Ramos (cell line): Measurements from ENCODE around the gene DDC.
"Not testable (repeated sequence)": the region's sequence is repeated elsewhere in the genome, so short reads cannot be mapped to it uniquely, and the experiment has no call there.

ENCODE experiments used
- in situ Hi-C: fragments of 300-500 bp; cut with MboI; formaldehyde crosslinking; loops from one replicate; pipeline ENCODE4 v1.14.3; 2022; ENCODE audit warnings: low sequenced_read_pairs; ENCODE audit not compliant: unreplicated experiment

DDC gene

DNA sequence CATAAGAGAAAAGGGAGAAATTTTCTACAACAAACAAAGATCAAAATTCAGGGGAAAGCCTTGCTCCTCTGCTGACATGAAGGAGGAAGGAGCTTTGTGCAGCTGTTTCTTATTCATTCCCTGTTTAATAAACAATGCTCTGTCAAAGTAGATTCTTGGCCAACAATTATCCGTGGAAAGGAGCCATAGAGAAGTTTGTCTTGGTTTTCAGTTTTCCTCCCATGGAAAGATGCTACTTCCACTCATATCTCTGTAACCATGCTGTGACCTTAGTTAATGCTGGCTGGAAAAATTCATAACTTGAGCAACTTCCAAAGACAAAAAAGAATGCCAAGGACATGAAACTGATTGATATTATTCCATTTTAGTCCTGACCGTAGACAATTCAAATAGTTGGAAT, 8.1 kb downstream of the DDC start:
- in situ Hi-C loops: no loop called here

DNA sequence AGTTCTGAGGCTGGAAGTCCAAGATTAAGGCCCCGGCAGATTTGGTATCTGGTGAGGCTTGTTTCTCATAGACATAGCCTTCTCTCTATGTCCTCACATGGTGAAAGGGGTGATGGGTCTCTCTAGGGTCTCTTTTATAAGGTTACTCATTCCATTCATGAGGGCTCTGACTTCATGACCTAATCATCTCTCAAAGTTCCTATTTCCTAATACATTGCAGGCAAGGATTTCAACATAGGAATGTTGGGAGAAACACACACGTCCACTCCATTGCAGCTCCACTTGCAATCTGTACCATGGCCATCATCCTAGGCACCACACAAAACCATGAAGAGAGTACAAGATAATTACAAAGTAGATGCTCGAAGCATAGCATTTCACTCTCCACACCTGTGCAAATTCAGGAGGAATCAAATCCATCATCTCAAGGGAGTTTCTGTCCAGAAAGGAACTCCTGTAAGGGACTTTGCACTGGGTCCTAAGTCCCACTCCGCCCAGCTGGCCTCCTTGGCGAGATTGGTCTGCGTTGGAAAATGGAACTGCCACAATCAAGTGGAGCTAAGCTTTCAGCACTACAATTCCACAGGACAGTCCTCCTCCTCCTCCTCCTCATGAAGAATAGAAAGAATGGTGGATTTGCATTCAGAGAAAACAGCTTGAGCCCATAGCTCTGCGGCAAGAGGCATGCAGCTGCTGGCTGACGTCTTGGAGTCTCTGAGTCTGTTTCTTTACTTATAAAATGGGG, 8.8 kb downstream of the DDC start:
- in situ Hi-C loops: no loop called here

GRCh38 chr7:50555594-50556140, 9.5 kb downstream of the DDC start:
- in situ Hi-C loops: no loop called here

DNA sequence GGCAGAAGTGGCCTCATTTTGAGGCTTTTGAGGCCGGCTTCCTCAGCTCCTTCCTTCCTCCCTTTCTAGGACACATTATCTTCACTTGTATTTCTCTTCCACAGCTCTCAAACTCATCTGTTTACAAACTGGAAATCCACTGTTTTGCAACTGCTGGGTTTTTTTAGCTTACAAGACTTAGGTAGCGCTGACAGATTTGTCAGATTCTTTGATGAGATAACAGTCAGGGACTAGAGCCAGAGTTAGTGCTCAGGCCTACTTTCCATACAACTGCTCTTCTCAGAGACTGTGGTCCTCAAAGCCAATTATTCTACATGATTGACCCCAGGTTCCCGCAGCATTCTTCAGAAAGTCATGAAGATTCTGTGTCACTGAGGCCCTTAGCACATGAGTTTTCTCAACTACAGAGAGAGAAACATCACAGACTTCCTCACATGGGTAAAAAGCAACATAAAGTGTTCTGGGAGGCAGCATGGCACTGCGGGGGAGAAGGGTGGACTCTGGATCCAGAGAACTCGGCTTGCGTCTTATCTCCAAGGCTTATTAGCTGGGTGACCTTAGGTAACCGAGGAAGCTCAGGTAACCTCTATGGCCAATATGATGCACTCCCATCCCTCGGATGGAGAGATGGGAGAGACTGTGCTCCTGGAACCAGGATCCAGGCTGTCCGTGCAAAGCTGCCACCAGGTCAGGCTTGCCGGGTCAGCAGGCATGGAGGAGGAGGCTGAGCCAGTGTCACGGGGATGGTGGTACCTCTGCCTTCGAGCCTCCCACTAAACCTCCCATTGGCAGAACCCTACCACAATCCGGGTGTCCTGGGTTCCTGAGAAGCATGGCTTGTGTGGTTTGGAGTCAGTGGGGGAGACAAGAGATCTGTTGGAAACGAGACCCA, 10.5 kb downstream of the DDC start:
- in situ Hi-C loops: no loop called here

- in situ Hi-C loops: no loop called here
Measured at GRCh38 chr7:50553973-50554372, 11.2 kb downstream of the DDC start.

DNA sequence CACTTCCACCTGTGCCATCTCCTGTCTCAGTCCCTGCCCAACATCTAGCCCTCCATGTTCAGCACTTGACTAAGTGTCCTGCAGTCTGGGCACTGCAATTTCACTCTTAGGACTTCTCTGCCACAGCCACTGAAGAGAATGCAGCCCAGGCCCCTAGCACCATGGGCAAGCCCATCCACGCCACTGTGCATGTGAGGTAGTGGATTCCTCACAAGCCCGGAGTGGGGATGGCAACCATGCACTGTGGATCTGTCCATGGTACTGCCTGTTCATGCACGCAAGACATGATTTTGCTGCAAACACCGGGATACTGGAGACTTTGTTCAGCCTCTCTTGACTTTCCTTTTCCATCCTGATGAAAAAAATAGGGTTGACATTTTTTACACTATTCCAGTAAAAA, 12.3 kb downstream of the DDC start:
- in situ Hi-C loops: no loop called here

GRCh38 chr7:50552139-50552538, 13.1 kb downstream of the DDC start:
- in situ Hi-C loops: no loop called here

GRCh38 chr7:50545613-50546012, 19.6 kb downstream of the DDC start:
- in situ Hi-C loops: not testable (repeated sequence)

DNA sequence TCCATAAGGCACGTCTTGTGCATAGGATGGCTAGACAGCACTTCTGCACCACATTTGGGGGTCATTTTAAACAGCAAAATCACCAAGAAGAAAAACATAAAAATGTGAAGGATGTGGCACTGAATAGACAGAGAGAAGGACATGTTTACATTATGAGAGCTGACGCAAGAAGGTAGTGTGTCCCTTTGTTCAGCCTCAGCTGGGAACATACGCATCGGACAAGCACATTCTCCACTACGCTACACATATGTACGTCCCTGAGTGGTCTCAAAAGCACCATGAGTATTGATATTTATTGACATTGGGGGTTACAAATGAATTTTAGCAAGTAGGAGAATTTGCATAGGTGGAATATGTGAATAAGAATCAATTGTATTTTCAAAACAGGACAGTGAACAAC, 20.2 kb downstream of the DDC start:
- in situ Hi-C loops: no loop called here

DNA sequence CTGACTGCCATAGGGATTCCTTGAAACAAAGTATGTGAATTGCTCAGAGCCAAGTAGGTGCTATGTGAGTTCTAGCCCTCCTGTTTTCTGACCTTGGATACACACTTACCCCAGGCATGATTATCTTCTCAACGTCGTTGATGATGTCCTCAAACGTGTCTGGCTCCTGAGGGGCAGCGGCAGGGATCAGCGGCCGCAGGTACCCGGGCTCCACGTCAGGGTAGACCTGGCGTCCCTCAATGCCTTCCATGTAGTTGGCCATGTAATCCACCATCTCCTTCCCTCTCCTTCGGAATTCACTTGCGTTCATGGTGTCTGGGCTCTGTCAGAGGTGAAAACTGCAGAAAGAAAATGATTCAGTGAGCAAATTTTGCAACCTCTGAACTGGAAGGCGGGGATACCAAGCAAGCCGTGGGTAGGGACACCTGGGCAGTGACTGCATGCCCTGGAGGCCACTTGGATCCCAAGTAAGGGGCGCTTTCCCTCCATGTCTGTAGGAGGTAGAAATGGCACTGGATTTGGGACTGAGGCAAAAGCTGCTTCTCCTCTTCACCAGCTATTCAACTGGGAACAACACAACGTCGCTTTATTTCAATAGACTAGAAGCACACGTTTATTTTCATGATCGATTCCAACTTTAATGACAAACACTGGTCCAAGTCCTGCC, 21.3 kb downstream of the DDC start:
- in situ Hi-C loops: no loop called here

DNA sequence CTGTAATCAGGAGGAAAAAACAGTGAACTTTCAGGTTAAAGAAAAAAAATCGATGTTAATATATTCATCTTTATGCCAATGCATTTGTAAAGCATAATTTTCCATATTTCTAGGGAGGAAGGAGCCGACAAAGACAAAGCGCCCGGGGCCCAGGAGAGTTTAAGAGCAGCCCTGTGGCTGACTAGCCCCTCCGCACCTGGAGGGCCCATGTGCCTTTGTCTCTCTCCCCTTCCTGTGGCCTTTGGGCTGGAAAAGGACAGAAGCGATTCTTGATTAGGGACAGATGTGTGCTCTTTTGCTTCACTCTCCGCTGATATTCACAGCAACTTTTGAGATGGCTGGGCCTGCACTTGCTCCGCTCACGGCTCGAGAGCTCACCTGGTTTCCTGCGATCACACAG, 23.1 kb downstream of the DDC start:
- in situ Hi-C loops: no loop called here

- in situ Hi-C loops: no loop called here
Measured at GRCh38 chr7:50540785-50541579, 24.2 kb downstream of the DDC start.

DNA sequence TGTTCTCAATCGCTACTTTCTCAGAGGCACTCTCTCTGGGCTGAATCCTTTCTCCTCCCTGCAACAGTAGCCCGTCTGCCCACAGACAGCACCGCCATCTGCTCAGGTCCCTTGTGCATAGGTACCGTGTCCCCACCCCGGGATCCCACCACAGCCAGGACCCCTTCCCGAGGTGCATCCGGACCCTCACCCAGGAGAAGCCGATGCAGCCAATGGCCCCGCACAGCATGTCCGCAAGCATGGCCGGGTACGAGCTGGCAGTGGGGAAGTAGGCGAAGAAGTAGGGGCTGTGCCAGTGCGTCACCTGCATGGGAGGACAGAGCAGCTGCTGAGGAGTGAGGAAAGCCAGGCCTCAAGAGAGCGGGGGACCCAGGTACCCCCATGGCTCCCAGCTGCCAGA, 25.5 kb downstream of the DDC start:
- in situ Hi-C loops: no loop called here

DNA sequence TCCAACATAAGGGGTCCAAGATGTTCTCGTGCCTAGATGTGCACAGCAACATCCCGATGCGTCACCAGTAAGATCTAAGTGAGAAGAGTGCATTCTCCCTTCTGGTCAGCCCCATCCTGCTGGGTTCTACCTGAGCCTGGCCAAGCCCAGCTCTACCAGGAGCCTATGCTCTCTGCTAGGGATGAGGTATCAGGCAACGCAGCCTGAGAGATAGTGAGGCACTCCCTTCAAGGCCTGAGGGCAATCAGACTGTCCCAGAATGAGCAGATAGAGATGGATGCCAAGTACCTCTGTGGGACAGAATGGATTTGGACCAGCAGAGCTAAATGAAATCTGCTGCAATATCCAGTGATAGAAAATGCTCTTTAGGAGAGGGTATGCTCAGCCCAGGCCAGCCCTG, 26.7 kb downstream of the DDC start:
- in situ Hi-C loops: no loop called here

DNA sequence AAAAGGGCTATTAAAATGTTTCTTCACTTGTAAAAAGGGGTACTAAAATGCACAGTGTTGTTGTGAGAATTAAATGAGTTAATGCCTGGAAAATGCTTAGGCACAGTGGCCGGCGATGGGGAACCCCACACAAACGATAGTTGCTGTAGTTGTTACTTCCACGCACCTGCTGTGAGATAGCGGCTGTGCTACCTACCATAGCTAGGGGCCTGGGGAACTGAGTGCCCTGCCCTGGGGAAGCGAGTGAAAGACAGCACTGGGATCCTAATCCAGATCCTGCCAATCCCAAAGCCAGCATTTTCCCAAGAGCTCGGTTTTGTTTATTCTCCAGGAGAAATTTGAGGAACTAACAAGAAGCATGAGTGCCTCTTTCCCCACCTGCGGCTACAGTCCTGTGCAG, 27.8 kb downstream of the DDC start:
- in situ Hi-C loops: no loop called here

DNA sequence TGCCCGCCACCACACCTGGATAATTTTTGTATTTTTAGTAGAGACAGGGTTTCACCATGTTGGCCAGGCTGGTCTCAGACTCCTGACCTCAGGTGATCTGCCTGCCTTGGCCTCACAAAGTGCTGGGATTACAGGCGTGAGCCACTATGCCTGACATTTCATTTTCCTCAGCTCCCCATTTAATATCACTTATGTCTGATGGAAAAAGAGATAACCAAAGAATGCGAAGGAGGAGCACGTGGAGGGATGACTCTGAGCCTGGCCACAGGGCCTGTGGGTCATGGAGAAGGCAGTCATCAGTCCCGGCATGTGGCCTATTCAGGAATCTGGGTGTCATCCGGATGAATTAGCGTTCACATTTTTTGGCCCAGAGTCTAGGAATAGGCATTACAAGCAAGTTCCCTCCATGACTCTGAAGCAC, 29.9 kb downstream of the DDC start:
- in situ Hi-C loops: not testable (repeated sequence)

- in situ Hi-C loops: no loop called here
Measured at GRCh38 chr7:50534690-50535290, 30.4 kb downstream of the DDC start.

DNA sequence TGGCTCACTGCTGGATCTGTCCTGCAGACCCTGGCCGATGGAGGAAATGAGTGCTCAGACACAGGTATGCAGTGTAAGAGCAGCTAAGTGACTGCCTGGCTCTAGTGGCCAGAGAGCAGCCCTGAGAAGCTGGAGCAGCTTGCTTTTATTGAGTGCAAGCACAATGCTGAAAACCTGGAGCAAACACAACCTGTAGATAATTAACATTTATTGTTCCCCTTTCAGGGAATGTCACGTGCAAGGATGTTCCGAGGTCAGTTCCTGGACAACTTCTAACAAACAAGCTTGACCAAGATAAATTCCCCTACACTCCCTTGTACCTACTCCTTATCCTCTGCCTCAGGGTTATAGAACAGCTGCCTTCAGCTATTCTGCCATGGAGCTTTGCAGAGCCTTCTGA, 31.3 kb downstream of the DDC start:
- in situ Hi-C loops: no loop called here

DNA sequence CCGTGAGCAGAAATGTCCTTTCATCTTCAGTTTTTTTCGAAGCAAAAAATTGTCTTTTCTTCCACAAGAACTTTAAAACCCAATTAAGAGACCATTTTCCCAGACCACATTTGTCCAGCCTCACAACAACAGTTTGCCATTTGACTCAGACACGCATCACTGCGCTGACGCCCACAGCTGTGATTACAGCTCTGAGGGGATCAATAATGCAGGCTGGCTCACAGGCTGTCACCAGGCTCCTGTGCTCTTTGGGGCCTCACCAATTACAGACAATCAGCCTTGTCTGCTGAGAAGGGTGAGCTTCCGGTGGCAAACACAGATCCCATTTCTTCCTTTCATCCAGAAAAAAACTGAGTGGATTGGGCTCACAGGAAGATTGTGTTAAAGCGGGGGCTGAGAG, 33.3 kb downstream of the DDC start:
- in situ Hi-C loops: no loop called here
